Islet precursor cell (in vitro differentiated cells): ENCODE data around the gene GPR35.
"Not testable (repeated sequence)": the region's sequence is repeated elsewhere in the genome, so short reads cannot be mapped to it uniquely, and the experiment has no call there.

Experiments
- DNase-seq: peaks from one replicate; pipeline ENCODE4 v3.0.0-alpha.2; 2018

GPR35 gene

GRCh38 chr2:240603081-240603835, 22.0 kb upstream of the GPR35 start:
- DNase-seq: no peak

- DNase-seq: no peak
Observed at GRCh38 chr2:240603846-240604245, 21.4 kb upstream of the GPR35 start.

- DNase-seq: peak; percentile 86
Observed at GRCh38 chr2:240604291-240604938, 20.9 kb upstream of the GPR35 start.

GRCh38 chr2:240604939-240605716, 20.2 kb upstream of the GPR35 start:
- no peak for DNase-seq

GRCh38 chr2:240605867-240606743, 19.2 kb upstream of the GPR35 start:
- DNase-seq: no peak

- DNase-seq: no peak
Observed at GRCh38 chr2:240611601-240612210, 13.6 kb upstream of the GPR35 start.

- DNase-seq: no peak
Observed at GRCh38 chr2:240613781-240614180, 11.5 kb upstream of the GPR35 start.

- no peak for DNase-seq
Observed at GRCh38 chr2:240614391-240614790, 10.9 kb upstream of the GPR35 start.

GRCh38 chr2:240615396-240615795, 9.9 kb upstream of the GPR35 start:
- no peak for DNase-seq

- no peak for DNase-seq
Observed at GRCh38 chr2:240615820-240616547, 9.3 kb upstream of the GPR35 start.

- DNase-seq: not testable (repeated sequence)
Observed at GRCh38 chr2:240616860-240617666, 8.2 kb upstream of the GPR35 start.

GRCh38 chr2:240618776-240619175, 6.5 kb upstream of the GPR35 start:
- DNase-seq: no peak

- no peak for DNase-seq
Observed at GRCh38 chr2:240619506-240620148, 5.7 kb upstream of the GPR35 start.

GRCh38 chr2:240620149-240620731, 5.0 kb upstream of the GPR35 start:
- no peak for DNase-seq

- no peak for DNase-seq
Observed at GRCh38 chr2:240620859-240621258, 4.4 kb upstream of the GPR35 start.

- DNase-seq: no peak
Observed at GRCh38 chr2:240622060-240622411, 3.2 kb upstream of the GPR35 start.

GRCh38 chr2:240622531-240623235, 2.6 kb upstream of the GPR35 start:
- no peak for DNase-seq

- DNase-seq: no peak
Observed at GRCh38 chr2:240623531-240624010, 1.7 kb upstream of the GPR35 start.
